ENCODE data around the gene LSM12.

LSM12 gene

DNA sequence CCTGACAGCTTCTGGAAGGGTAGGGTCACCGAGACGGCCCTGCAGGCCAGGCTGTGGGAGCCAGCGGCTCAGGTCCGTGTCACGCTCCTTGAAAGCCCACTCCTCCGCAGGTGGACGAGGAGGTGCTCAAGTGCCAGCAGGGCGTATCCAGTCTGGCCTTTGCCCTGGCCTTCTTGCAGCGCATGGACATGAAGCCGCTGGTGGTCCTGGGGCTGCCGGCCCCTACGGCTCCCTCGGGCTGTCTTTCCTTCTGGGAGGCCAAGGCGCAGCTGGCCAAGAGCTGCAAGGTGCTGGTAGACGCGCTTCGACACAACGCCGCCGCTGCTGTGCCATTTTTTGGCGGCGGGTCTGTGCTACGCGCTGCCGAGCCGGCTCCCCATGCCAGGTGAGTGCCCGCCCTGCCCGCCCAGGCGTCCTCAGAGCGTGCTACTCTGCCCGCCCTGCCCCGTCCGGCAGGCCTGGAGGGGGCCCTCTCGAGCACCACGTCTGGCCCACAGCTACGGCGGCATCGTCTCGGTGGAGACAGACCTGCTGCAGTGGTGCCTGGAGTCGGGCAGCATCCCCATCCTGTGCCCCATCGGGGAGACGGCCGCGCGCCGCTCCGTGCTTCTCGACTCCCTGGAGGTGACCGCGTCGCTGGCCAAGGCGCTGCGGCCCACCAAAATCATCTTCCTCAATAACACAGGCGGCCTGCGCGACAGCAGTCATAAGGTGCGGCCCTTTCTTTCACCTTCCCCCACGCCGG is 60.8 kb downstream of the LSM12 start:
- TF ChIP-seq, protein P1, sequence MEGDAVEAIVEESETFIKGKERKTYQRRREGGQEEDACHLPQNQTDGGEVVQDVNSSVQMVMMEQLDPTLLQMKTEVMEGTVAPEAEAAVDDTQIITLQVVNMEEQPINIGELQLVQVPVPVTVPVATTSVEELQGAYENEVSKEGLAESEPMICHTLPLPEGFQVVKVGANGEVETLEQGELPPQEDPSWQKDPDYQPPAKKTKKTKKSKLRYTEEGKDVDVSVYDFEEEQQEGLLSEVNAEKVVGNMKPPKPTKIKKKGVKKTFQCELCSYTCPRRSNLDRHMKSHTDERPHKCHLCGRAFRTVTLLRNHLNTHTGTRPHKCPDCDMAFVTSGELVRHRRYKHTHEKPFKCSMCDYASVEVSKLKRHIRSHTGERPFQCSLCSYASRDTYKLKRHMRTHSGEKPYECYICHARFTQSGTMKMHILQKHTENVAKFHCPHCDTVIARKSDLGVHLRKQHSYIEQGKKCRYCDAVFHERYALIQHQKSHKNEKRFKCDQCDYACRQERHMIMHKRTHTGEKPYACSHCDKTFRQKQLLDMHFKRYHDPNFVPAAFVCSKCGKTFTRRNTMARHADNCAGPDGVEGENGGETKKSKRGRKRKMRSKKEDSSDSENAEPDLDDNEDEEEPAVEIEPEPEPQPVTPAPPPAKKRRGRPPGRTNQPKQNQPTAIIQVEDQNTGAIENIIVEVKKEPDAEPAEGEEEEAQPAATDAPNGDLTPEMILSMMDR (IDR thresholded peaks at IDR 0.05; ENCODE audit: low read length): peak; percentile 17; the same call in 1 of the 2 replicates
- TF ChIP-seq EZH2phosphoT487 (IDR thresholded peaks at IDR 0.05; ENCODE audit: low read length): no peak
- 0 out of 2 replicates have a peak, but pooled peaks cover 2% of the 10 kb centered on the region for H3K79me2 ChIP-seq (ENCODE audit: low read length)
- H4K20me1 ChIP-seq (ENCODE audit: insufficient read depth, low read length): no peaks in the 10 kb centered on the region
- peaks cover 21% of the 10 kb centered on the region for H3K27me3 ChIP-seq (replicated peaks; ENCODE audit: insufficient read depth, low read length)
- peaks cover 13% of the 10 kb centered on the region; the same call in 1 of the 2 replicates for H3K4me1 ChIP-seq (ENCODE audit: low read length)
- no peak overlapping the region for H3K9ac ChIP-seq (ENCODE audit: low read length)
- H3K4me2 ChIP-seq (ENCODE audit: low read depth, low read length): peak overlapping the region; percentile 95
- no peak overlapping the region for H3K27ac ChIP-seq (ENCODE audit: low read length)
- H3K9me3 ChIP-seq (replicated peaks; ENCODE audit: insufficient read depth, low read length): no peaks in the 10 kb centered on the region
- peak overlapping the region; percentile 71 for H3K4me3 ChIP-seq (ENCODE audit: low read length)
- no peaks in the 10 kb centered on the region for H3K36me3 ChIP-seq (replicated peaks; ENCODE audit: insufficient read depth, low read length)
- peak; percentile 25 for DNase-seq
- H3F3A ChIP-seq (ENCODE audit: insufficient read depth, low read length): 0 out of 2 replicates have a peak, but pooled peaks cover 3% of the 10 kb centered on the region
- H3K9me2 ChIP-seq (replicated peaks; ENCODE audit: insufficient read depth, low read length): no peaks in the 10 kb centered on the region
- H2AFZ ChIP-seq (ENCODE audit: low read length): peak overlapping the region; percentile 56

DNA sequence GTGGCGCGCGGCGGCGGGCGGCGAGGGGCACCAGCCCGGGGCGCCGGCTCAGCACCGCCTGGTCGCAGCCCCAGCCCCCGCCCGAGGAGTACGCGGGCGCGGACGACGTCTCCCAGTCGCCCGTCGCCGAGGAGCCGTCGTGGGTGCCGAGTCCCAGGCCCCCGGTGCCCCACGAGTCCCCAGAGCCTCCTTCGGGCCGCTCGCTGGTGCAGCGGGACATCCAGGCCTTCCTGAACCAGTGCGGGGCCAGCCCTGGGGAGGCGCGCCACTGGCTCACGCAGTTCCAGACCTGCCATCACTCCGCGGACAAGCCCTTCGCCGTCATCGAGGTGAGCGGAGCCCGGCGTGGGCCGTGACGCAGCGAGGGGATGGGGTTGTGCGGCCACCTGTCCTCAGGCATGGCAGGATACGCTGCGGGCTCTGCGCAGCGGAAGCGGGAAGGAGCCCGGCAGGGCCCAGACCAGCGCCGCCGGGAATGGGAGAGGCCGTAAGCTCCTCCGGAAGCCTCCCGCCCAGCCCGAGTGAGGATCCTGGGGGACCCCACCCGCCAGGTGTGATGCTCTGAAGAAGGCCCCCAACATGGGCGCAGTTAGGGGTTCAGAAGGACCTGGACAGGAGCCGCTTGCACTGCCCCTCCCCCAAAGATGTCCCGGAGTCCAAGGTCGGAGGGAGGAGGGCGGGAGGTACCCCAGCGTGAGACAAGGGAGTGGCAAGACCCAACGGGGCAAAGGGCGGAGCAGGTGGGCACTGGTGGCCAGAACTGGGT is 61.5 kb downstream of the LSM12 start:
- Histone ChIP-seq H3K9me2 (replicated peaks; ENCODE audit: insufficient read depth, low read length) (no peaks in the 10 kb centered on the region), H2AFZ (ENCODE audit: low read length) (no peak overlapping the region), H3K9ac (ENCODE audit: low read length) (no peak overlapping the region), H3K27me3 (replicated peaks; ENCODE audit: insufficient read depth, low read length) (peaks cover 24% of the 10 kb centered on the region), H3K4me2 (ENCODE audit: low read depth, low read length) (peak overlapping the region; percentile 95; the same call in 1 of the 2 replicates), H4K20me1 (ENCODE audit: insufficient read depth, low read length) (no peaks in the 10 kb centered on the region), H3F3A (ENCODE audit: insufficient read depth, low read length) (0 out of 2 replicates have a peak, but pooled peaks cover 3% of the 10 kb centered on the region), H3K27ac (ENCODE audit: low read length) (no peak overlapping the region), H3K4me1 (ENCODE audit: low read length) (peaks cover 13% of the 10 kb centered on the region; the same call in 1 of the 2 replicates), H3K9me3 (replicated peaks; ENCODE audit: insufficient read depth, low read length) (no peaks in the 10 kb centered on the region), H3K79me2 (ENCODE audit: low read length) (0 out of 2 replicates have a peak, but pooled peaks cover 2% of the 10 kb centered on the region), H3K36me3 (replicated peaks; ENCODE audit: insufficient read depth, low read length) (no peaks in the 10 kb centered on the region), H3K4me3 (ENCODE audit: low read length) (no peak overlapping the region)
- TF ChIP-seq, protein P1 (IDR thresholded peaks at IDR 0.05; ENCODE audit: low read length): no peak
- TF ChIP-seq EZH2phosphoT487 (IDR thresholded peaks at IDR 0.05; ENCODE audit: low read length) (no peak), EZH2 (optimal IDR thresholded peaks at IDR 0.05; ENCODE audit: low read depth, low read length) (no peak)
- DNase-seq: no peak

DNA sequence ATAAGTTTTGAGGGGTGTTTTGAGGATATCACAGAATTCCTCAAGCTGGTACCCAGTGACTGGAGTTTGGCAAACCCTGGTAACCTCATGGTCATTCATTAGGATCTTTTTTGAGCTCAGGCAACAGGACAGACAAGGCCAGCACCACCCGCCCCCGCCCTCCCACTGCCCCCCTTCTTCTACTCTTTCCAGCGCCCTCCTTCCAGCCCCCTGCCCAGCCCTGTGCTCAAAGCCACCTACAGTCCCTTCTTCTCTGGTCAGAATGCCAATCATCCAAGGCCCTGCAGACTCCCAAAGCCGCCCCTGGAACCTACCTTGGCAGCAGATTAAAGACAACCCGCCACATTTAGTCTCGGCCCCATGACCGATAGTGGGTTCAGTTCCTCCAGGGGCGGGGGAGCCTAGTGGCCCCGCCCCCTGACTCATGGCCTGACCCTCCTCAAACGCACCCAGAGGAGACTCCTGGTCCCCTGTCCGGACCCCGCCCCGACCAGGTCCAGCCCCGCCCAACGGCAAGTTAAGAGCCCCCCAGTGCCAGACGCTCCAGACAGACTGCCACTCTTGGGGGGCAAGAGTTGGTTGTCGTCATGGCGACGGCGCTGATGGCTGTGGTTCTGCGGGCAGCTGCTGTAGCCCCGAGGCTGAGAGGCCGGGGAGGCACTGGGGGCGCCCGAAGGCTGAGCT is 62.3 kb downstream of the LSM12 start, which contains the start of gene NAGS:
NAGS (plus strand) TSS at position 546 of the 684 bp plus-strand sequence; CDS start at position 588, 42 bp downstream.
- peaks cover 24% of the 10 kb centered on the region for H3K27me3 ChIP-seq (replicated peaks; ENCODE audit: insufficient read depth, low read length)
- H2AFZ ChIP-seq (ENCODE audit: low read length): no peak within 1 kb of the TSS
- peaks cover 13% of the 10 kb centered on the region; the same call in 1 of the 2 replicates for H3K4me1 ChIP-seq (ENCODE audit: low read length)
- peak within 1 kb of the TSS; percentile 95; the same call in 1 of the 2 replicates for H3K4me2 ChIP-seq (ENCODE audit: low read depth, low read length)
- H3K27ac ChIP-seq (ENCODE audit: low read length): no peak within 1 kb of the TSS
- H3K9me2 ChIP-seq (replicated peaks; ENCODE audit: insufficient read depth, low read length): no peaks in the 10 kb centered on the region
- no peak within 1 kb of the TSS; the same call in 1 of the 2 replicates for H3K4me3 ChIP-seq (ENCODE audit: low read length)
- H3K79me2 ChIP-seq (ENCODE audit: low read length): no peaks in the 10 kb centered on the region
- H3K9me3 ChIP-seq (replicated peaks; ENCODE audit: insufficient read depth, low read length): no peaks in the 10 kb centered on the region
- no peaks in the 10 kb centered on the region for H4K20me1 ChIP-seq (ENCODE audit: insufficient read depth, low read length)
- TF ChIP-seq, protein P1 (IDR thresholded peaks at IDR 0.05; ENCODE audit: low read length): no peak
- TF ChIP-seq EZH2phosphoT487 (IDR thresholded peaks at IDR 0.05; ENCODE audit: low read length): no peak
- TF ChIP-seq EZH2 (optimal IDR thresholded peaks at IDR 0.05; ENCODE audit: low read depth, low read length): no peak
- 0 out of 2 replicates have a peak, but pooled peaks cover 3% of the 10 kb centered on the region for H3F3A ChIP-seq (ENCODE audit: insufficient read depth, low read length)
- no peak within 1 kb of the TSS for H3K9ac ChIP-seq (ENCODE audit: low read length)
- H3K36me3 ChIP-seq (replicated peaks; ENCODE audit: insufficient read depth, low read length): no peaks in the 10 kb centered on the region
- DNase-seq: no peak
